K562 (cell line): ENCODE data around the gene GFM1. TPM values are rescaled to one million over a fixed set of nuclear protein-coding genes. Genes with fewer than 3 reads are reported as not detected.
A peak's percentile ranks its signal among the peaks of the same experiment; 100 is the strongest.

Experiments
- GATA2 ChIP-seq: sonication (generic); formaldehyde crosslinking; IDR thresholded peaks from 2 replicates; pipeline ENCODE4 v1.4.0; 2020; ENCODE audit warnings: mild to moderate bottlenecking, missing genetic modification reagents
- KDM4B ChIP-seq, 2 experiments: fragments of 450-650 bp in 1 of 2; sonication (generic) in 1 of 2; IDR thresholded peaks; 2 replicates each; pipeline ENCODE4 v1.6.1; 2016 to 2017; ENCODE audit warnings: borderline replicate concordance in 2 of 2, antibody characterized with exemption in 1 of 2, low read depth in 1 of 2, mild to moderate bottlenecking in 1 of 2
- NCOA1 ChIP-seq: fragments of 450-650 bp; IDR thresholded peaks from 2 replicates; pipeline ENCODE4 v1.6.1; 2016; ENCODE audit warnings: low read depth
- SMAD4 ChIP-seq: fragments of 250-450 bp; sonication (Bioruptor Pico); conservative IDR thresholded peaks from 2 replicates; pipeline ENCODE4 v1.8.0; 2021; ENCODE audit warnings: inconsistent platforms, mild to moderate bottlenecking, moderate library complexity
- TAF15 ChIP-seq: fragments of 200-400 bp; formaldehyde crosslinking; IDR thresholded peaks from 2 replicates; pipeline ENCODE4 v1.6.1; 2017; ENCODE audit warnings: mild to moderate bottlenecking, low read depth, low read length, moderate library complexity
- TSC22D4 ChIP-seq: fragments of 450-650 bp; IDR thresholded peaks from 2 replicates; pipeline ENCODE4 v1.6.1; 2016; ENCODE audit warnings: missing genetic modification characterization, missing biosample characterization, control low read depth
- ZFP36 ChIP-seq: fragments of 150-350 bp; IDR thresholded peaks from 2 replicates; pipeline ENCODE4 v1.6.1; 2018; ENCODE audit warnings: low read length, low read depth; ENCODE audit not compliant: partially characterized antibody
- ZNF134 ChIP-seq: fragments of 250-450 bp; sonication (Bioruptor Pico); conservative IDR thresholded peaks from 2 replicates; pipeline ENCODE4 v1.4.0; 2020
- ZNF239 ChIP-seq: fragments of 250-450 bp; sonication (Bioruptor Pico); IDR thresholded peaks from 2 replicates; pipeline ENCODE4 v1.4.0; 2020; ENCODE audit warnings: mild to moderate bottlenecking
- ZNF764 ChIP-seq: fragments of 250-450 bp; sonication (Bioruptor Pico); IDR thresholded peaks from 2 replicates; pipeline ENCODE4 v1.4.0; 2020; ENCODE audit warnings: low read depth, mild to moderate bottlenecking, moderate library complexity
- polyA plus RNA-seq, 8 experiments: library from polyadenylated mRNA; depleted of rRNA in 4 of 8; stranded (reverse) in 5 of 8; unstranded in 3 of 8; fragments of >200 nt; fragmentation: Nextera tagmentation in 2 of 8; fragmentation: Illumina TruSeq in 1 of 8; extraction: Ambion mirVana in 2 of 8; extraction: Trizol in 1 of 8; gene quantifications; 2 replicates each; pipeline versions ENCODE4 v1.2.1 to v1.2.3, GENCODE V29; 2011 to 2014; ENCODE audit warnings: inconsistent platforms in 1 of 8, missing spikeins in 1 of 8
- total RNA-seq, 7 experiments: library from RNA; depleted of rRNA in 6 of 7; stranded (reverse); fragments of >200 nt in 6 of 7; fragmentation: Illumina TruSeq in 2 of 7; extraction: Trizol in 2 of 7; gene quantifications; 2 replicates each; pipeline versions ENCODE4 v1.2.1 to v1.2.3, GENCODE V29; 2011 to 2021; ENCODE audit warnings: low replicate concordance in 1 of 7
- TF ChIP-seq, protein P1 (sequence below): sonication (generic); formaldehyde crosslinking; IDR thresholded peaks from 2 replicates; pipeline ENCODE4 v1.8.1; 2023; ENCODE audit warnings: mild to moderate bottlenecking, missing genetic modification reagents
- TF ChIP-seq, protein P2 (sequence below): sonication (generic); IDR thresholded peaks from 2 replicates; pipeline ENCODE4 v1.6.1; 2016
- TF ChIP-seq, protein P3 (sequence below): sonication (generic); formaldehyde crosslinking; IDR thresholded peaks from 2 replicates; pipeline ENCODE4 v1.8.0; 2022; ENCODE audit warnings: mild to moderate bottlenecking, missing genetic modification reagents
- TF ChIP-seq, protein P4 (sequence below): sonication (generic); formaldehyde crosslinking; IDR thresholded peaks from 2 replicates; pipeline ENCODE4 v1.8.1; 2022; ENCODE audit warnings: missing genetic modification reagents
- TF ChIP-seq, protein P5 (sequence below): fragments of 450-650 bp; IDR thresholded peaks from 2 replicates; pipeline ENCODE4 v1.7.0; 2016; ENCODE audit warnings: borderline replicate concordance
- TF ChIP-seq, protein P6 (sequence below): fragments of 250-450 bp; sonication (Bioruptor Pico); IDR thresholded peaks from 2 replicates; pipeline ENCODE4 v1.5.0; 2022; ENCODE audit warnings: mild to moderate bottlenecking

Gene GFM1
- total and polyA plus RNA-seq, 9 of the 15 experiments (the other 6 are each of a cell fraction or from before 2014, with no cell fraction given) = 38.9 to 86.7 (median 64.8) TPM

DNA sequence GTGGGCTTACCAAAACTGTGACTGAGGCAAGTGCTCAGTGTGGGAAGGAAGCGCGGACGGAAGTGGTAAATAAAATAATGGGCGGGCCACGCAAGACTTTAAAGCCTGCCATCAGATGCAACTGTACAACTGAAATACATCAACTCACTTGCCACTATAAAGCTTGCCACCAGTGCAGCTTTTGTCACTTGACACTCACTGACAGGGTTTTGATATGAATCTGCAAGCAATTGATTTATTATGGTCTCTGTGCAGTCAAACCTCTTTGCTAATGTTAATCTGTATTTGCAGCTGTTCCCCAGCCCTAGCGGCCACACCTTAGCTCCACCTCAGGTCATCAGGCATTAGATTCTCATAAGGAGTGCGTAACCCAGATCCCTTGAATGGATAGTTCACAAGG is 2.3 kb upstream of the GFM1 start (continued):
- TF ChIP-seq TSC22D4 (tag) (no peak), ZNF764 (CRISPR knock-in tag) (no peak), ZFP36 (no peak), KDM4B (IDR thresholded peaks at IDR 0.05; ENCODE audit: borderline replicate concordance in 2 of 2, low read depth in 1 of 2) (no peak), GATA2 (CRISPR knock-in tag) (0 out of 2 replicates have a peak, but pooled peaks have one; percentile 16), NCOA1 (0 out of 2 replicates have a peak, but pooled peaks have one; percentile 30), ZNF134 (no peak), ZNF239 (CRISPR knock-in tag) (no peak), SMAD4 (CRISPR knock-in tag) (0 out of 2 replicates have a peak, but pooled peaks have one; percentile 49), TAF15 (no peak)
- TF ChIP-seq, protein P1, sequence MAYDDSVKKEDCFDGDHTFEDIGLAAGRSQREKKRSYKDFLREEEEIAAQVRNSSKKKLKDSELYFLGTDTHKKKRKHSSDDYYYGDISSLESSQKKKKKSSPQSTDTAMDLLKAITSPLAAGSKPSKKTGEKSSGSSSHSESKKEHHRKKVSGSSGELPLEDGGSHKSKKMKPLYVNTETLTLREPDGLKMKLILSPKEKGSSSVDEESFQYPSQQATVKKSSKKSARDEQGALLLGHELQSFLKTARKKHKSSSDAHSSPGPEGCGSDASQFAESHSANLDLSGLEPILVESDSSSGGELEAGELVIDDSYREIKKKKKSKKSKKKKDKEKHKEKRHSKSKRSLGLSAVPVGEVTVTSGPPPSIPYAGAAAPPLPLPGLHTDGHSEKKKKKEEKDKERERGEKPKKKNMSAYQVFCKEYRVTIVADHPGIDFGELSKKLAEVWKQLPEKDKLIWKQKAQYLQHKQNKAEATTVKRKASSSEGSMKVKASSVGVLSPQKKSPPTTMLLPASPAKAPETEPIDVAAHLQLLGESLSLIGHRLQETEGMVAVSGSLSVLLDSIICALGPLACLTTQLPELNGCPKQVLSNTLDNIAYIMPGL (CRISPR knock-in tag) = no peak
- TF ChIP-seq, protein P2, sequence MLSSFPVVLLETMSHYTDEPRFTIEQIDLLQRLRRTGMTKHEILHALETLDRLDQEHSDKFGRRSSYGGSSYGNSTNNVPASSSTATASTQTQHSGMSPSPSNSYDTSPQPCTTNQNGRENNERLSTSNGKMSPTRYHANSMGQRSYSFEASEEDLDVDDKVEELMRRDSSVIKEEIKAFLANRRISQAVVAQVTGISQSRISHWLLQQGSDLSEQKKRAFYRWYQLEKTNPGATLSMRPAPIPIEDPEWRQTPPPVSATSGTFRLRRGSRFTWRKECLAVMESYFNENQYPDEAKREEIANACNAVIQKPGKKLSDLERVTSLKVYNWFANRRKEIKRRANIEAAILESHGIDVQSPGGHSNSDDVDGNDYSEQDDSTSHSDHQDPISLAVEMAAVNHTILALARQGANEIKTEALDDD = no peak
- TF ChIP-seq, protein P3, sequence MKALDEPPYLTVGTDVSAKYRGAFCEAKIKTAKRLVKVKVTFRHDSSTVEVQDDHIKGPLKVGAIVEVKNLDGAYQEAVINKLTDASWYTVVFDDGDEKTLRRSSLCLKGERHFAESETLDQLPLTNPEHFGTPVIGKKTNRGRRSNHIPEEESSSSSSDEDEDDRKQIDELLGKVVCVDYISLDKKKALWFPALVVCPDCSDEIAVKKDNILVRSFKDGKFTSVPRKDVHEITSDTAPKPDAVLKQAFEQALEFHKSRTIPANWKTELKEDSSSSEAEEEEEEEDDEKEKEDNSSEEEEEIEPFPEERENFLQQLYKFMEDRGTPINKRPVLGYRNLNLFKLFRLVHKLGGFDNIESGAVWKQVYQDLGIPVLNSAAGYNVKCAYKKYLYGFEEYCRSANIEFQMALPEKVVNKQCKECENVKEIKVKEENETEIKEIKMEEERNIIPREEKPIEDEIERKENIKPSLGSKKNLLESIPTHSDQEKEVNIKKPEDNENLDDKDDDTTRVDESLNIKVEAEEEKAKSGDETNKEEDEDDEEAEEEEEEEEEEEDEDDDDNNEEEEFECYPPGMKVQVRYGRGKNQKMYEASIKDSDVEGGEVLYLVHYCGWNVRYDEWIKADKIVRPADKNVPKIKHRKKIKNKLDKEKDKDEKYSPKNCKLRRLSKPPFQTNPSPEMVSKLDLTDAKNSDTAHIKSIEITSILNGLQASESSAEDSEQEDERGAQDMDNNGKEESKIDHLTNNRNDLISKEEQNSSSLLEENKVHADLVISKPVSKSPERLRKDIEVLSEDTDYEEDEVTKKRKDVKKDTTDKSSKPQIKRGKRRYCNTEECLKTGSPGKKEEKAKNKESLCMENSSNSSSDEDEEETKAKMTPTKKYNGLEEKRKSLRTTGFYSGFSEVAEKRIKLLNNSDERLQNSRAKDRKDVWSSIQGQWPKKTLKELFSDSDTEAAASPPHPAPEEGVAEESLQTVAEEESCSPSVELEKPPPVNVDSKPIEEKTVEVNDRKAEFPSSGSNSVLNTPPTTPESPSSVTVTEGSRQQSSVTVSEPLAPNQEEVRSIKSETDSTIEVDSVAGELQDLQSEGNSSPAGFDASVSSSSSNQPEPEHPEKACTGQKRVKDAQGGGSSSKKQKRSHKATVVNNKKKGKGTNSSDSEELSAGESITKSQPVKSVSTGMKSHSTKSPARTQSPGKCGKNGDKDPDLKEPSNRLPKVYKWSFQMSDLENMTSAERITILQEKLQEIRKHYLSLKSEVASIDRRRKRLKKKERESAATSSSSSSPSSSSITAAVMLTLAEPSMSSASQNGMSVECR (CRISPR knock-in tag) = no peak
- TF ChIP-seq, protein P4, sequence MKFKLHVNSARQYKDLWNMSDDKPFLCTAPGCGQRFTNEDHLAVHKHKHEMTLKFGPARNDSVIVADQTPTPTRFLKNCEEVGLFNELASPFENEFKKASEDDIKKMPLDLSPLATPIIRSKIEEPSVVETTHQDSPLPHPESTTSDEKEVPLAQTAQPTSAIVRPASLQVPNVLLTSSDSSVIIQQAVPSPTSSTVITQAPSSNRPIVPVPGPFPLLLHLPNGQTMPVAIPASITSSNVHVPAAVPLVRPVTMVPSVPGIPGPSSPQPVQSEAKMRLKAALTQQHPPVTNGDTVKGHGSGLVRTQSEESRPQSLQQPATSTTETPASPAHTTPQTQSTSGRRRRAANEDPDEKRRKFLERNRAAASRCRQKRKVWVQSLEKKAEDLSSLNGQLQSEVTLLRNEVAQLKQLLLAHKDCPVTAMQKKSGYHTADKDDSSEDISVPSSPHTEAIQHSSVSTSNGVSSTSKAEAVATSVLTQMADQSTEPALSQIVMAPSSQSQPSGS (CRISPR knock-in tag) = no peak
- TF ChIP-seq, protein P5, sequence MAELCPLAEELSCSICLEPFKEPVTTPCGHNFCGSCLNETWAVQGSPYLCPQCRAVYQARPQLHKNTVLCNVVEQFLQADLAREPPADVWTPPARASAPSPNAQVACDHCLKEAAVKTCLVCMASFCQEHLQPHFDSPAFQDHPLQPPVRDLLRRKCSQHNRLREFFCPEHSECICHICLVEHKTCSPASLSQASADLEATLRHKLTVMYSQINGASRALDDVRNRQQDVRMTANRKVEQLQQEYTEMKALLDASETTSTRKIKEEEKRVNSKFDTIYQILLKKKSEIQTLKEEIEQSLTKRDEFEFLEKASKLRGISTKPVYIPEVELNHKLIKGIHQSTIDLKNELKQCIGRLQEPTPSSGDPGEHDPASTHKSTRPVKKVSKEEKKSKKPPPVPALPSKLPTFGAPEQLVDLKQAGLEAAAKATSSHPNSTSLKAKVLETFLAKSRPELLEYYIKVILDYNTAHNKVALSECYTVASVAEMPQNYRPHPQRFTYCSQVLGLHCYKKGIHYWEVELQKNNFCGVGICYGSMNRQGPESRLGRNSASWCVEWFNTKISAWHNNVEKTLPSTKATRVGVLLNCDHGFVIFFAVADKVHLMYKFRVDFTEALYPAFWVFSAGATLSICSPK = no peak
- TF ChIP-seq, protein P6, sequence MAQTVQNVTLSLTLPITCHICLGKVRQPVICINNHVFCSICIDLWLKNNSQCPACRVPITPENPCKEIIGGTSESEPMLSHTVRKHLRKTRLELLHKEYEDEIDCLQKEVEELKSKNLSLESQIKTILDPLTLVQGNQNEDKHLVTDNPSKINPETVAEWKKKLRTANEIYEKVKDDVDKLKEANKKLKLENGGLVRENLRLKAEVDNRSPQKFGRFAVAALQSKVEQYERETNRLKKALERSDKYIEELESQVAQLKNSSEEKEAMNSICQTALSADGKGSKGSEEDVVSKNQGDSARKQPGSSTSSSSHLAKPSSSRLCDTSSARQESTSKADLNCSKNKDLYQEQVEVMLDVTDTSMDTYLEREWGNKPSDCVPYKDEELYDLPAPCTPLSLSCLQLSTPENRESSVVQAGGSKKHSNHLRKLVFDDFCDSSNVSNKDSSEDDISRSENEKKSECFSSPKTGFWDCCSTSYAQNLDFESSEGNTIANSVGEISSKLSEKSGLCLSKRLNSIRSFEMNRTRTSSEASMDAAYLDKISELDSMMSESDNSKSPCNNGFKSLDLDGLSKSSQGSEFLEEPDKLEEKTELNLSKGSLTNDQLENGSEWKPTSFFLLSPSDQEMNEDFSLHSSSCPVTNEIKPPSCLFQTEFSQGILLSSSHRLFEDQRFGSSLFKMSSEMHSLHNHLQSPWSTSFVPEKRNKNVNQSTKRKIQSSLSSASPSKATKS (CRISPR knock-in tag) = no peak
